ENCODE results near the gene POMT1.
A peak's percentile ranks its signal among the peaks of the same experiment; 100 is the strongest.
"Not testable (repeated sequence)": the region's sequence is repeated elsewhere in the genome, so short reads cannot be mapped to it uniquely, and the experiment has no call there.

POMT1 gene

DNA sequence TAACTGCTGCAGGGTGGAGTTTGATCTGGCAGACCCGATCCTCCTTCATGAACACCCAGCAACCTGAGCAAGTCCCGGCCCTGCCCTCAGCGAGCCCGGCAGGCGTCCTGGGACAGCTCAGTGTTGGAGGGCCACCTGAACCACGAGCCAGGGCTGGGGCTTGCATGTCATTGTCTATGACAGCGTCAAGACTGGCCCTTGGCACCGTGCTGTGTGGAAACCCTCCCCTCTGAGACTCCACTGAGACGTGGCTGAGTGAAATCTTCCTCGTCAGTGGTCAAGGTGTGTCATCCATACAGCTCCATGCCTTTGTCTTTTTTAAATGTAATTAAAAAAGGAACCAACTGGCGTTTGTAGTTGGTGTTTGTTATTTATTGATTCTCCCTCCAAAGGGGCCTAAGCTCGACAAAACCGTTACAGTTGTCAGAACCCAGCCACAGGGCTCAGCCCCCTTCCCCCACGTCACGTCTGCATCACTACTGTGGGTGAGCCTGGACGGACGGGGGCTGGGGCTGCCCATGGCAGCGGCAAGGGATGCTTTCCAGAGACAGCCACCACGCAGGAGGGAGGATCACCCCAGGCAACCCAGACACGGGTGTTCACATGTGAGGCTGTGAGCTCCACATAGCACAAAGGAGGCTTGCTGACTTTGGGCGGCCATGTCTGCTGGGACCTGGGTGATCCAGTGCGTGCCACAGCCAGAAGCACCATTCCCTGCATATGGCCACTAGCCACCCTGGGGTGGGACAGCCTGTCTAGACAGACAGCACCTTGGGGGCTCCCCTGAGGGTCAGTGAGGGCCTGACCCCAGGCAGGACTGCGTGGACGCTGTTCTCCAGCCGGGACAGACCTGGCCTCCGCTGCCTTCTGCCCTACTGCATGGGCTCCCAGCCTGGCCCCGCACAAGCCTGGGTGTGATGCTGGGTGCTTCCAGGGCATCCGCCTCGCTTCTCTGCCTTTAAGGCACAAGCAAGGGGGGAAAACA lies 21.0 kb downstream of the POMT1 start:
- no peak for DNase-seq (ENCODE audit: low read depth in 3 of 3, low spot score in 1 of 3)

DNA sequence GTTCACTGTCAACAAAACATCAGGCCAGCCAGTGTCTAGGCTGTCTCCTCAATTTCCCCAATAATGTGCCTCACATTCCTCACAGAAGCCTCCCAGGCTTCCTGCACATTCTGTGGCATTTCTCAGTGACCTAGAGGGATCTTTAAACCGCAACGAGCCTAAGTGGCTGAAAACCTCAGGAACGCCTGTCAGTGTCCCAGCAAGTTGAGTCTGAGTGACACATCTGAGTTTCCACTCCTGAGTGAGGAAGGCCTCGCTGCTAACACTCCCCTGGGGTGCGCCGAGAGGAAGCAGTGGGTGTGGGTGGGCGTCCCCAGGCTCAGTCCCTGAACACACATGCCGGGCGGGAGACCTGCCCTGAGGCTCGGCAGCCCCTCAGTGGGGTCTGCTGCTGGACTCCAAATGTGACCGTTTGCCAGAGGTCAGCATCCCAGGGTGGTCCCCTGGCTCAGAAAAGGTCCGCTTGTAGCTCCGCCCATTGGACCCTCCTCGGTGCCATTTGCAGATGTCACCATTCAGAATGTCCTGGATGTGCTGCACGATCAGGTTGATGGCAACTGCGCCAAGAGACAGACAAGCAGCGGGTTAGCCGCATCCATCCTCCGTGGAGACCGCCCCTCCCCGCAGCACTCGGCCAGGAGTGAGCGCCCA lies 22.1 kb downstream of the POMT1 start:
- no peak for DNase-seq (ENCODE audit: low read depth in 3 of 3, low spot score in 1 of 3)

DNA sequence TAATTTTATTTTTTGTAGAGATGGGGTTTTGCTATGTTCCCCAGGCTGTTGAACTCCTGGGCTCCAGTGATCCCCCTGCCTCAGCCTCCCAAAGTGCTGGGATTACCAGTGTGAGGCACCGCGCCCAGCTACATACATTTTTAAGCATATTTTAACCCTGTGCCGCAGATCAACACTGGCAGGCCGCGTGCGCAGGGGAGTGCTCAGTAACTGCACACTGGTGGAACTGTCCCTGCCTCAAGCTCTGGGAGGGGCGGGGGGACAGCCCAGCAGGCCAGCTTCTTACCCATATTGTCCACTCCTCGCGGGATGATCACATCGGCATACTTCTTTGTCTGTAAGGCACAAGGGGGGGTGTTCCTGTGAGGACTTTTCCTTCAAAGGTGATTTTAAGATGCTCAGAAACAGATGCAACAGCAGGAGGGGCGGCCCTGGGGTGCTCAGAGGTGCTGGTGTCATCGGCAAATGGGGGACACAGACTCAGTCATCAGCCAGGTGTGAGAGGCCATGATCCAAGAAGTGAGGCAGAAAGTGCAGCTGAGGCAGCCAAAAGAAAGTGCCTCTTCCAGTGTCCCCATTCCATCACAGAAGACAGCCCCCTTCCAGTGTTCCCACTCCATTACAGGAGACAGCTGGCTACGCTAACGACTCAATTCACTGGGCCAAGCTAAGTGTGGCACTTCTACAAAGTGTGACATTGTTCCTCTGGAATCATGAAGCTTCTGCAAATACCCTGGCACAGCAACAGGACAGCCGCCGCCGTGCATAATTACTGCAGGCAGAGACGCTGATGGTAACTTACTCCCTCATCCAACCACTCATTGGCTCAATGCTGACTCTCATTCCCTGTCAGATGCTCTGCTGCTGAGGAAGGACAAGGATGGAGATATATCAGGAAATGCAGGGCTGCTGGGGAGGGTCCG lies 23.2 kb downstream of the POMT1 start:
- DNase-seq (ENCODE audit: low read depth in 3 of 3, low spot score in 1 of 3): no peak

DNA sequence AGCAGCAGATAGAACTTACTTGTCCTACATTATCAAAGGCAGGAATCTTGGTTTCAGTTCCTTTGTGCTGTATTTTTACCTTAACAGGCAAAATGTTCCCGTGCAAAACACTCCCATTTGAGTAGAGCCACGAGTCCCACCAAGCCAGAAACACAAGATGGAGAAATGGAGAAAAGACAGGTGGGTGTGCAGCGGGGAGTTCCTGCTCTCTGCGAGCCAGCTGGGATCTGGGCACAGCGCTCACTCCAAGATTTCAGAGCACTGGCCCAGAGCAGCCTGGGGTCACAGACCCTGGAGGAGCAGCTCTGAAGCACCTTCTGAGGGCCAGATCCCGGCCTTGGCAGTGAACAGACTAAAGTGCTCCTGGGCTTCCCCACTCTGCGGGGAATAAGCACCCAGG lies 25.5 kb downstream of the POMT1 start:
- DNase-seq (ENCODE audit: low read depth in 3 of 3, low spot score in 1 of 3): no peak

DNA sequence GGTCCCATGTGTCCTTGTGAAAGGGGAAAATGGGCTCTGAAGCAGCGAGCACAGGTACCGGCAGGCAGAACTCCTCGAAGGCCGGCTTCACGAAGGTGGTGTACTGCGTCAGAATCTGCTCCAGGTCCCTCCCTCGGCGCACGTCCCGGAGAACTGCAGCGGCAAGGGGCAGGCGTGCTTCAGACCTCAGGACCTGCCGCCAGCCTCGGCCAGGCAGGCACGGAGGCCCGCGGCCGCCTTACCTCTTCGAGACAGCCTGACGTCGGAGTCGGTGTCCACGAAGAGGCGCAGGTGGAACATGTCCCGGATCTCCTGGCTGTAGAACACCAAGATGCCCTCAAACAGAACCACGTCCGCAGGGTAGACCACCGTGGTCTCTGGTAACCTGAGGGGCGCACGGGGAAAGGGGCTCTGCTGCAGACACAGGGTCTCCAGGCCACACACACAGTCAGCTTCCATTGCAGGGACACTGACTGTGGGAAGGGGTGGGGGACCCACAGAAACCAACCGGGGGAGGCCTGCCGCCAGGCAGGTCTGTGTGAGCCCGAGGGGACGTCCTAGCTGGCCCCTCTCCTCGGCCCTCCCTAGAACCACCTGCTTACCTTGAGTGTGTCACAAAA lies 26.3 kb downstream of the POMT1 start:
- no peak for DNase-seq (ENCODE audit: low read depth in 3 of 3, low spot score in 1 of 3)

DNA sequence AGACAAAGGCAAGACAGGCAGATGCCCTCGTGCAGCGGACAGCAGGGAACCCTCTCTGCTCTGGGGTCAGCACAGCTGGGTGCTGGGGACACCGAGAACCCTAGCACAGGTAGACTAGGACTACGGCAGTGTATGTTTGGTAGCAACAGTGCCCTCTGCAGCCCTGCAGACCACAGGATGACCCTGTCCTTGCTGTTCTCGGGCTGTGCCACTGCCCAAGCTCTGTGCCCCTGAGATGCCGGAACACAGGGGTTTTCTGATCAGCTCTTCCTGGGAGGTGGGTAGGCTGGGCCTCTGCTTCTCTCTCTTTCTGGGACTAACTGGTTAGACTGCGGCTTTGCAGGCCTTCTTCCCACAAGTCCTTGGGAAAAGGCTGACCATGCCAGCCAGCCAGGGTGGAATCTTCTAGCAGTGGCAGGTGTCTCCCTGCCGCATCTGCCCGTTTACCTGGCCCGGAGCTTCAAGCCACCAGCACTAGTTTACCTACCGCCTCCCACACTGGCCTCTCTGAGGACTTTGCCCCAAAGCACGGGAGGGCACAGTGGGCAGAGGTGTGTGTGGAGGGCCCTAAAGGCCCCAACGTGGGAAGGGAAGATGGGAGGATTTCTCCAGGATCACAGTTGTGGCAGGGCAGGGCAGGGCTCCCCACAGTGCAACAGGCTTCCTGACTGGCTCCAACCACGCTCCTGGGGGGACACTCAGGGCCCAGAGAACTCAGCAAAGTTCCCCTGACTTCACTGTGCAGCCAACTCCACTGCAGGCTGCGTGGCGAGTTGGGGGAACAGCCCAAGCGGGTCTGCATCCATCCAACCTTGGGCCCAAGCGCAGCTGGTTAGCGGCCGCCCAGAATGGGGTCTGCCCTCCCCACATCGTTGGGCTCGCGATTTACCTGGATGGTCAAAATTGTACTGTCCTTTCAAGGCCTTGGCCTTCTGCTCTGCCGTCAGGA lies 27.2 kb downstream of the POMT1 start:
- no peak for DNase-seq (ENCODE audit: low read depth in 3 of 3, low spot score in 1 of 3)

DNA sequence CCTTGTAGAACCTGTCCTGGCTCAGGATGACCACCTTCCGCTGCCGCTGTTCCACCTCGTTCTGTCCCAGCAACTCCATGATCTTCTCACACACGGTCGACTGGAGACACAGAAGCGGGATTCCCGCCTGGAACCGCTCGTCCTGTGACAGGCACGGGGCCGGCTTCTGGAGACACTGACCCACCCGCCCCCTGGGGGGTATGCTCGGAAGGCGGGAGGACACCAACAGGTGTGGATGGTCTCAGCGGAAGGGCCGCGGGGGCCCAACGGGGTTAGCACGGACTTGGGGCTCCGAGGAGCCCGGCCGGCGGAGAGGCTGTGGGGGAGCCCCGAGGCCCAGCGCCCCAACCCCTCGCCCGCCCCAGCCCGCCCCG lies 27.8 kb downstream of the POMT1 start:
- no peak for DNase-seq (ENCODE audit: low read depth in 3 of 3, low spot score in 1 of 3)

DNA sequence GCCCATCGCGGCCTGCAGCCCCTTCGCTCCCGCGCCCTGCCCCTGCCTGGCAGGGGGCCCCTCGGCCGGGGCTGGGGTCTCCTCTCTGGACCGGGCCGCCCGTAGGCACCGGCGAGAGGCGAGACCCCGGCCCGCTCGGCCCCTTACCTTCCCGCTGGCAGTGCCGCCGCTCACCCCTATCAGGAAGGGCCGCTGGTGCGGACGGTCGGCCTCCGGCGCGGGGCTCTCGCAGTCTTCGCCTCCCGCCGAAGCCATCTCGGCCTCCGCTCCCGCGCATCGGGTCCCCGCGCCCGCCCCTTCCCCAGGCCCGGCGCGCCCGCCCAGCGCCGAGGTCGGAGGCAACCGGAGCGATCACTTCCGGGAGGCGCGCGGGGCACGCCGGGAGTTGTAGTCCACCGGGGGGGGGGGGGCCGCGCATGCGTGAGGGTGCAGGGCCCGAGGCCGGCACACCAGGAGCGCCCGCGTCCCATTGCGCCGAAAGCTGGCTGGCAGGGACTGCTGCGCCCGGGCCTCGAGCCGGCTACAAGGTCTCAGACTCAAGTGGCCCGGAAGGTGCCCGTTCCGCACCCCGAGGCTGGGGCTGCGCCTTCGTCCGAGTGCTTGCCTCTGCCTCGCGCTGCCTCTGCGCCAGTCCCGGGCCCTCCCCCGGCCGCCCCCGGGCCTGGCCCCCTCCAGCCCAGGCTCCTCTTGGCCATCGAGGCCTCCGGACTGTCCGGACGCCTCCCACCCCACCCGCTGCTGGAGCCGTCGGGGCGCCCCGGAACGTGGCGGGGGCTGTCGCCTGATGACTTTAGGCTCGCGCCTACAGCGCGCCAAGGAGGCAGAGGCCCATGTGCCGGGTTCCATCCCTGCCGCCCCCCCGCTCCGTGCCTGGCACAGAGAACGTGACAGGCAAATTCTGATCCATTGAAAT lies 28.5 kb downstream of the POMT1 start, which contains the start of gene UCK1:
UCK1 (minus strand) TSS at position 344 of the 913 bp plus-strand sequence; CDS start at position 255, 89 bp downstream.
- peak; percentile 47 to 57 (median 52) for DNase-seq (ENCODE audit: low read depth in 3 of 3, low spot score in 1 of 3)

DNA sequence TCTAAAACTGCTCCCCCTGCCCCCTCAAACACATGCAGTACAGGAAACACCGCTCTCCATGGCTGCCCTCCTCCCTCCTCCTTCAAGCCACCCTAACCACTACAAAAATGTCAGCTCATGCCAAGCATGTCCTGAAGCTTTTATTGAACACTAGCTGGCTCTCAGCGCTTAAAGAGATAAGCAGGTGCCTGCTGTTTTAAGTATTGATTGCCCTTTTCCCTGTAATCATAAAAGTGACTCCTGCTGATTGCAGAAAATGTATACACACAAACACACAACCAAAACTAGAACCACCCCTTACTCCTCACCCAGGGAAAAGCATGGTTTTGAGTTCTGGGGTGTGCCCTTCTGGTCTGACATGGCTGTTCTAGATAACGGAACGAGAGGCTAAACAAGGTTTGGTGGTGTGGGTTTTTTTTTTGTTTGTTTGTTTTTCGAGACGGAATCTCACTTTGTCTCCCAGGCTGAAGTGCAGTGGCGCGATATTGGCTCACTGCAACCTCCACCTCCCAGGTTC lies 32.1 kb downstream of the POMT1 start:
- DNase-seq (ENCODE audit: low read depth in 3 of 3, low spot score in 1 of 3): no peak

DNA sequence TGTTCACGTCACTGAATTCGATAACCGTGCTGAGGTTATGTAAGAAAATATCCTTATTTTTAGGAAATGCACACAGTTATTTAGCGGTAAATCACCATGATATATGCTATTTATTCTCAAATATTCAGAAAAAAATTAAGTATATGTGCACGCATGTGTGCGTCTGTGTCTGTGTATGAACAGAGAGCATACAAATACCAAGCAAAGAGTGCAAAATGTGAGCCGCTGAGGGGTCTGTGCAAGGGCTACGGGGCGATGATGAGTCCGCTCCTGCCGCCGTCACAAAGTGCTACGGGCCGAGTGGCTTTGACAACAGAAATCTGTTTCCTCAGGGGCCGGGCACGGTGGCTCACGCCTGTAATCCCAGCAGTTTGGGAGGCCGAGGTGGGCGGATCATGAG lies 35.2 kb downstream of the POMT1 start:
- DNase-seq (ENCODE audit: low read depth in 3 of 3, low spot score in 1 of 3): no peak

DNA sequence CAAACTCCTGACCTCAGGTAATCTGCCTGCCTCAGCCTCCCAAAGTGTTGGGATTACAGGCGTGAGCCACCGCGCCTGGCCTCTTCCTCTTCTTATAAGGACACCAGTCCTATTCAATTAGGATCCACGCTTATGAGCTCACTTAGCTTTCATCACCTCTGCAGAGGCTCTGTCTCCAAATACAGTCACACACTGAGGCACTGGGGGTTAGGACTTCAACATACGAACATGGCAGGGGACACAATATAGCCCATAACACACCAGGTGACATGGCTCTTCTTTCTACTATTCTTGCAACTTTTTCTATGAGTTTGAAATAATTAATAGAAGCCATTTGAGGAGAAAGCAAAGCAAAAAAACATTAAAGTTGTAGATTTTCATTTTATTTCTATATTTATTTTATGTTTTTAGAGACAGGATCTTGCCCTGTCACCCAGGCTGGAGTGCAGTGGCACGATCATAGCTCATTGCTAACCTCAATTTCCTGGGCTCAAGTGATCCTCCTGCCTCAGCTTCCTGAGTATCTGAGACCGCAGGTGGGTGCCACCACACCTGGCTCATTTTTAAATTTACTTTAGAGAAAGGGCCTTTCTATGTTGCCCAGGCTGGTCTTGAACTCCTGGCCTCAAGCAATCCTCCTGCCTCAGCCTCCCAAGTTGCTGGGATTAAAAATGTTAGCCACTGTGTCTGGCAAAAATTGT lies 36.7 kb downstream of the POMT1 start:
- no peak for DNase-seq (ENCODE audit: low read depth in 3 of 3, low spot score in 1 of 3)

DNA sequence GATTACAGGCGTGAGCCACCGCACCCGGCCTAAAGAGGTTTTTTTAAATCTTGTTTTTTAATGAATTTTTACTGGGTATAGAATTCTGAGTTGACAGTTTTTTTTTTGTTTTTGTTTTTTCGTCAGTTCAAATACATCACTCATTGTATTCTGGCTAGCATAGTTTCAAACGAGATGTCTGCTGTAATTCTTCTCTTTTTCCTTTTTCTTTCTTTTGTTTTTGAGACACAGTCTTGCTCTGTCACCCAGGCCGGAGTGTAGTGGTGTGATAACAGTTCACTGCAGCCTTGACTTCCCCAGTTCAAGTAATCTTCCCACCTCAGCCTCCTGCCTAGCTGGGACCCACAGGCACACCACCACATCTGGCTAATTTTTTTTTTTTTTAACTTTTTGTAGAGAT lies 40.4 kb downstream of the POMT1 start:
- no peak for DNase-seq (ENCODE audit: low read depth in 3 of 3, low spot score in 1 of 3)

DNA sequence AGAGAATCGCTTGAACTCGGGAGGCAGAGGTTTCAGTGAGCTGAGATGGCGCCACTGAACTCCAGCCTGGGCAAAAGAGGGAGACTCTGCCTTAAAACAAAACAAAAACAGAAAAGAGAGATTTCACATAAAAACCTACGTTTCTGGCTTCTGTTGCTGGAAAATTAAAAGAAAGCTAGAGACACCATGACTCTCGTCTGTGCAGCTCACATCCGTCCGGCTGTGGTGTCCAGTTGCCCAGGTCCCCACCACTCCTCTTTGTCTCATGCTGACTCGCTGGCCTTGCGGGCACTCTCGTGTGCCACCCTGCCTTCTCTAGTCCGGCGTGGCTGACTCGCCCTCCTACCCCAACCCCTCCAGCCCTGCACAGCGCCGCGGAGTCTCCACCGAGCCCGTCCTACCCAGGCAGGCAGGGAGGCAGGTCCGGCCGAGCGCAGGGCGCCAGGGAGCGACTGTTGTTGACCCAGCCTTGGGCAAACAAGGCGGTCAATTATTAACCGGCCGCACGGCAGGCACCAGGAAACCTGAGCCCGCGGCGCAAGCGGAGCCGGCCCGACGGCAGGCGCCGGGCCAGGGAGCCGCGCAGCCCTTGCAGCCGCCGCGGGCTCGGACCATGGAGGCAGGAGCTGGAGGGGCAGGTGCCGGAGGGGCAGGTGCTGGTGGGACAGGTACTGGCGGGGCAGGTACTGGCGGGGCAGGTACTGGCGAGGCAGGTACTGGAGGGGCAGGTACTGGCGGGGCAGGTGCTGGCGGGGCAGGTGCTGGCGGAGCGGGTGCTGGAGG lies 42.5 kb downstream of the POMT1 start, which contains the start of gene PRRT1B:
PRRT1B (plus strand) TSS at position 521 of the 783 bp plus-strand sequence; CDS start at position 614, 93 bp downstream.
- DNase-seq (ENCODE audit: low read depth in 3 of 3, low spot score in 1 of 3): no peak

DNA sequence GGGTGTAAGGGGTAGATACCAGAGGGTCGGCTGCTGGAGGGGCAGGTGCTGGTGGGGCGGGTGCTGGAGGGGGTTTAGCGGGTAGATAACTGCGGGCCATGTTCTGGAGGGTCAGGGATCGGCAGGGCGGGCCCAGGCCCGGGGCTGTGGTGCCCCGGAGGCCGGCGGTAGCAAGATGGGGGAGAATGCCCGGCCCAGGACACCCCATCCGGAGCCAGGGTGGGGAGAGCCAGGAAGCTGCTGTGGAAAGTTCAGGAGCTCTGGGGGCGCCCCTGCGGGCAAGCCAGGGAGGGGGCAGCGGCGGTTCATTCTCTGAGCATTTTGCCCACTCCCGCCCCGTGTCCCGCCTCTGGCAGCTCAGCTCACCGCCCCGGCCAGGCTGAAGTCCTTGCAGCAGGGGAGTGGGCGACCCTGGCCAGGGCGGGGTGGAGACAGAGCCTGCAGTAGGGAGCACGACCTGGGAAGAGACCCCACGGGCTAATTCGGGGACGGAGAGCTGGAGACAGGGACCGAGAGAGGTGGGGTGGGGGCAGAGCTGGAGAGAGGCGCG lies 43.1 kb downstream of the POMT1 start:
- no peak for DNase-seq (ENCODE audit: low read depth in 3 of 3, low spot score in 1 of 3)

DNA sequence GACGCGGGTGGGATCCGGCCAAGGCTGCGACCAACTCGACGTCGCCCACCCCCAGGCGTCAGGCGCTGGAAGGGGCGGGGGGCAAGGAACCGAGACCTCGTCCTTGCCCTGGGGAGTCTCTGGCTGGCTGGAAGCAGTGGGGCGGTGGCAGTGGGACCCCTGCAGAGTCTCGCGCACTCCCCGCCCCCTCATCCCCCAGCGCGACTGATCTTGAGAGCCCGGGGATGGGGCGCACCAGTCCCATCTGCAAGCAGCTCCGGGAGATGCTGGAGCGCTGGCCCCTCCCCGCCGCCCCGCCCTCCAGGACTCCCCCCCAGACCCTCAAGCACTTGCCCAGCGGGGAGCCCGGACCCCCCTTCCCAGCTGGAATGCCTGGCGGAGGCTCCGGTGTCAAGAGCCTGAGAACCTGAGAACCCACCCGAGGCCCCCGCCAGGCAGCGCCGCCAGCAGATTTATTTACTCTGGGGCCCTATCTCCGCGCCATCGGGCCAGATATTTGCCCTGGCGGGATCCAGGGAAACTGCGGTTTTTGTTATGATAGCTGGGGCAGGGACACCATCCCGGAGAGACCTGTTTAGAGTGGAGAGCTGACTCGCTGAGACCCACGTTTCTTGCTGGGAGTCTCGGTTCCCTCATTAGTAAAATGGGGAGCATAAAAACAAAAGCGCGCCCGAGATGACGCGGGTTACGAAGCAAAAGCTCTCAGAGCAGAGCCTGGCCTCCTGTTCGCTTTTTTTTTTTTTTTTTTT lies 43.8 kb downstream of the POMT1 start:
- no peak for DNase-seq (ENCODE audit: low read depth in 3 of 3, low spot score in 1 of 3)

DNA sequence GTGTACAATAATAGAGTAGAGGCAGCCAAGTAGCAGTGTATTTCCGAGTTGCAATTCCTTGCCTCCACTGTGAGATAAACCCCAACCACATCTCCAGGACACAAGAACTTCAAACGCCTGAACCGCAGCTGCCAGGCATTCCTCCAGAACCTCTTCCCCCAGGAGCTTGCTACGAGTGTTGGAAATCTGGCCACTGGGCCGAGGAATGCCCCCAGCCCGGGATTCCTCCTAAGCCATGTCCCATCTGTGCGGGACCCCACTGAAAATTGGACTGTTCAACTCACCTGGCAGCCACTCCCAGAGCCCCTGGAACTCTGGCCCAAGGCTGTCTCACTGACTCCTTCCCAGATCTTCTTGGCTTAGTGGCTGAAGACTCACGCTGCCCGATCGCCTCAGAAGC lies 46.5 kb downstream of the POMT1 start:
- not testable (repeated sequence) for DNase-seq (ENCODE audit: low read depth in 3 of 3, low spot score in 1 of 3)
